SIG-M5 (cell line): ENCODE data around the gene CCDC126.
"Not testable (repeated sequence)": the region's sequence is repeated elsewhere in the genome, so short reads cannot be mapped to it uniquely, and the experiment has no call there.

Experiments
- DNase-seq: peaks from one replicate; lab custom pipeline; 2025; lab: John Stamatoyannopoulos, UW

The CCDC126 gene

DNA sequence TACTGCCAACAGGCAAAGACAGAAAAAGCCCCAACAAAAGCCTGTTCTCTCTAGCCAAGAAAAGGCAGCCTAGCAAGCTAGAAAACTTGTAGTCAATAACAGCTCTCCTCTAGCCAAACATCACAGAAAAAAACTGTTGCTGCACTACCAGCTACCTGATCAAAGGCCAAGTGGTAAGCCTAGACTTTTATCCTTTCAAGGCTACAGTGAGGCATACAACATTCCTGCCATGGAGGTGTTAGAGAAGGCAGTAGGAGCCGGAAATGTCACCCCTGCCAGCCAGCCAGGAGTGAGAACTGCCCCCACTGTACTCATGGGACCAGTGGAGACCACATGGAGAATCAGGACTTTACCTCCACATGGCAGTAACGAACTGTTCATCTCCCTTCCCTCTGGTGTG is 31.2 kb downstream of the CCDC126 start:
- no peak for DNase-seq

DNA sequence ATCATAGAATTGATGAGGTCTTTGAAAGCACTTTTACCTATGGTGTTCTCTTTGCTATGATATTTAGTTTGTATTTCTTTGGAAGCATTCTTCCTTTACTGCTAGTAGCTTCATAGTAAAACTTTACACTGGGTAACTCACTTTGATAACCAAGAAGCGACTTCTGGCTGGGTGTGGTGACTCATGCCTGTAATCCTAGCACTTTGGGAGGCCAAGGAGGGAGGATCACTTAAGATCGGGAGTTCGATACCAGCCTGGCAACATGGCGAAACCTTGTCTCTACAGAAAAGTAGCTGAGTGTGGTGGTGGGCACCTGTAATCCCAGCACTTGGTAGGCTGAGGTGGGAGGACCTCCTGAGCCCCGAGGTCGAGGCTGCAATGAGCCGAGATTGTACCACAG is 36.2 kb downstream of the CCDC126 start:
- DNase-seq, result no peak

DNA sequence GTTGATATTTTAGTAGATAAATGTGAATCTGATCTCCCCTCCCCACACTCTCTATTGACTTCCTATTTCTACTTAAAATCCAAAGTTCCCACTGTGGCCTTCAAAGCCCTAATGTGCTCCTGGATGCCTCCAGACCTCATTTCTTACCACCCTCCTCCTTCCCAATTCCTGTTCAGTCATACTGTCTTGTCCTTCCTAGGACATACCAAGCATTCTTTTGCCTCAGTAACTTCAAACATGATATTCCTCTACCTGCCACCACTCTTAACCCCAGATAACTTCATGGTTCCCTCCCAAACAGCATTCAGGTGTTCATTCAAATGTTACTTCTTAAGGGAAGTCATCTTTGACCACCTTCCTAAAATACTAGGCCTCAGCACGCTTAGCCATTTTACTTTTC is 48.6 kb downstream of the CCDC126 start:
- DNase-seq, result no peak

GRCh38 chr7:23653942-23654341 is 56.8 kb downstream of the CCDC126 start:
- no peak for DNase-seq

- DNase-seq, result no peak
Measured at GRCh38 chr7:23654508-23654907, 57.3 kb downstream of the CCDC126 start.

- DNase-seq, result no peak
Measured at GRCh38 chr7:23655433-23655832, 58.3 kb downstream of the CCDC126 start.

DNA sequence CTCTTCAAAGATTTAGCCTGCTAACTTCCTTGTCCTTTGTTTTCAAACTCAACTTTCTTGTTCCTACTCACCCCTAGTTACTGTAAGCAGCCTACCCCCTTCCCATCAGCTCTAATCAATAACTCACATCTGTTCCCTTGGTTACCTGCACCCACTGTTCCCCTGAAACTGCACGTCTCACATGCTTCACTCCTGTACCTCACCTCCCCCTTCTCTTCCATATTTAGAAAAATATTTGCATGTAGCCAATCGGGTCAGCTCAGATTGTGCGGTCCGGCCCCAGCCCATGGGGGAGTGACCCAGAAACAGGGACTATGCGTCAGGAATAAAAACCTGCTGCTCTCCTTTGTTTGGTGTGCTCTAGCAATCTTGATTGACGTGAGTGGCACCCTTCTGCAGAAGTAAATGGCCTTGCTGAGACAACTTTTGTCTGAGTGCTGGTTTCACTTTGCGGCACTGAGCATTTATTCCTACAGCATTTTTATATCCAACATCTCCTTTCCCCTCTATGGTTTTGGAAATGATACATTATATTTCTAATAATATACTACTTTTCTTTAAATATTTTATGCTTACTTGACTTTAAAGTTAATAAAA is 61.7 kb downstream of the CCDC126 start:
- DNase-seq, result no peak

GRCh38 chr7:23661385-23661784 is 64.2 kb downstream of the CCDC126 start:
- DNase-seq, result no peak

DNA sequence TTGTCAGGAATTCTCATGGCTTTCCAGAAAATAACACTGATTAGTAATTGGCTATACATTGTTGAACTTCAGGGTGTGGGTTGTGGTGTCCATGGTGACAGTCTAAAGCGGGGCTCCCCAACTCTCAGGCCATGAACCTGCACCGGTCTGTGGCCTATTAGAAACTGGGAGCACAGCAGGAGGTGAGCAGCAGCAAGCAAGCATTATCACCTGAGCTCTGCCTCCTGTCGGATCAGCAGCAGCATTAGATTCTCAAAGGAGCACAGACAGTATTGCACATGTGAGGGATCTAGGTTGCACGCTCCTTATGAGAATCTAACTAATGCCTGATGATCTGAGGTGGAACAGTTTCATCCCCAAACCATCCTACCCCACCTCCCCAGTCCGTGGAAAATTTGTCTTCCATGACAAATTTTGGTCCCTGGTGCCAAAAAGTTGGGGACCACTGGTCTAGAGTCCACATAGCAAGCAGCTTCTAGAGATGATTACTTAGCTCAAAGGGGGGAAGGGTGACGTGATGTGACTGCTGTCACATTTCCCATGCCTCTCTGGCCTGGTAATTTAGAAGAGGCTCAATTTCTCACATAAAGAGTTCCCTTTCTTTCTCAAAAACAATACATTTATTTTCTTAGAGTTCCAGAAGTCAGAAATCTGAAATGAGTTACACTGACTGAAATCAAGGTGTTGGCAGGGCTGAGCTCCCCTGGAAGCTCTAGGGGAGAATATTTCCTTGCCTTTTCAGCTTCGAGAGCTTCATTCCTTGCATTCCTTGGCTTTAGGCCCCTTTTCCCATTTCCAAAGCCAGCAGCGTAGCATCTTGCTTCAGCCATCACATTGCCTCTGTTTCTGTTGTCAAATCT is 65.2 kb downstream of the CCDC126 start:
- DNase-seq, result no peak

GRCh38 chr7:23662984-23663313 is 65.8 kb downstream of the CCDC126 start:
- no peak for DNase-seq

- DNase-seq, result no peak
Measured at GRCh38 chr7:23664122-23664521, 66.9 kb downstream of the CCDC126 start.

DNA sequence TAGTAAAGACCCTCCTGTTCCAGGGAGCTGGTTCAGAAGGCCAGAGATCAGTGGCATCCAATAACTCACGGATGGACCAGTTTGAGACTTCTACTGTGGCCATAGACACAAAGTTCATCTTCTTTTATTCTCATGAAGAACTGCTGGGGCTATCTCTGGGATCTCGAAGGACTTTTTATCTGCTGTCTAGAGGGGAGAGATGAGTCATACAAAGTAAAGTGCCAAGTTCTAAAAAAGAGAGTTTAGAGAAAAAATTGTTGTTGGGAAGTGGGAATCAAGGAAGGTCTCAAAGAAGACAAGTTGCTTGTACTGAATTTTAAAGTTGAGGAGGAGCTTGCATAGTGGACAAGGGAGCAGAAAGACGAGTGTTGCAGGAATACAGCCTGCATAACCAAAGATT is 74.9 kb downstream of the CCDC126 start:
- DNase-seq, result no peak

DNA sequence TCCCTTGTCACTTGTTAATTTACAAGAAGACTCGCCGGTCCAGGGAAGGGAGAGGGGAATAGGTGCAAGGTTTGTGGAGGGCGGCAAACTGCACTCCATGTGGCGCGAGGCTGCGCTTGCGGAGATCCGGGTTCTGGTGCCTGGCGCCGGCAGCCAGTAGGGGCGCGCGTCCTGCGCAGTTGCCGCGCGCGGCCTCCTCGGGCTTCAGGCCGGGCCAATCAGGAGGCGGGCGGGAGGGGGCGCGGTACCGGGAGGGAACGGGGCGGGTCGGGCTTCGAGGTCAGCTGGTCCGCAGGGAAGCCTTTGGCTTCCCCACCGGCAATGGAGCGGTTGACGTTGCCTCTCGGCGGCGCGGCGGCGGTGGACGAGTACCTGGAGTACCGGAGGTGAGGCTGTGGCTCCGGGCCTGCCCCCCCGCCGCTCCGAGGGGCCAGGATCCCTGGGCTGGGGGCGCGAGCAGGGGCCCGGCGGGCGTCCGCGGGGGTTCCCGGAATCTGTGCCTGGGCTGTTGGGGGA is 82.8 kb downstream of the CCDC126 start, which contains the start of gene FAM221A:
Gene FAM221A (plus strand): TSS at position 302 of the 516 bp plus-strand sequence. CDS start 20 bp downstream, at position 322.
- DNase-seq, result no peak

GRCh38 chr7:23680414-23681405 is 83.5 kb downstream of the CCDC126 start:
- DNase-seq, result no peak

DNA sequence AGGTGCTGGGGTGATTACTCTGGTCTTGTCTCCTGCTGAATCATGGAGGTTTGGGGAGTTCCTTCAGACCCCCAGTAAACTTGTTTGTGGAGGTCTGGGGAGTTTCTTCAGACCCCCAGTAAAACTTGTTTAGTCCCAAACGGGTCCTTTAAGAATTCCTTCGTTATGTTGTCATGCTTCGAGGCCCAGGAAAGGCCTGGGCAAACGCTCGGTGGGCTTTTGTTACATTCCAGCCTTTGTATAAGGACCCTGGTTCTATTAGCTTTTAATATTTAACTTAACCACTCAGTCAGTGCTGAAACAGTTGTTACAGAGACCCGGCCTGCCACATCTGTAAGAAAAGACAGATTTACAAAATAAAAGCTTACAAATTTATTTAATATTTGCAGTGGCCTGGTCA is 86.9 kb downstream of the CCDC126 start:
- not testable (repeated sequence) for DNase-seq

DNA sequence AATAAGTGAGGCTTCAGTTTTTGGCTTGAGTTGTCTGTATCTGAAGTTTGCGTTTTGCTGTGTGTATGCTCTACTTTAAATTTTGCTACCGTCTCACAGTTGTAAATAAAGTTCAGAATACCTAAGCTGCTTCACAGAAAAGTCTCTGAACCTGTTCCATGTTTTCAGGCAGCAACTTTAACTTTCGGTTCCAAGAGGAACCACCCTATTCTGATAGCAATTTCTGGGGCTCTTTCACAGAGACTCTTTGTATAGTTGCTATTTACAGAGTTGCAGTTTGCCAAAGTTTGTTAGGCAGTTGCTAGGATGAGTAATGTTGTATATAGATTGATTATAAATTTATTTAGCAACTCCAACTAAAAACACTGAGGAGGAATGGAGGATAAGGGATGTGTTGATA is 88.5 kb downstream of the CCDC126 start:
- DNase-seq, result no peak

DNA sequence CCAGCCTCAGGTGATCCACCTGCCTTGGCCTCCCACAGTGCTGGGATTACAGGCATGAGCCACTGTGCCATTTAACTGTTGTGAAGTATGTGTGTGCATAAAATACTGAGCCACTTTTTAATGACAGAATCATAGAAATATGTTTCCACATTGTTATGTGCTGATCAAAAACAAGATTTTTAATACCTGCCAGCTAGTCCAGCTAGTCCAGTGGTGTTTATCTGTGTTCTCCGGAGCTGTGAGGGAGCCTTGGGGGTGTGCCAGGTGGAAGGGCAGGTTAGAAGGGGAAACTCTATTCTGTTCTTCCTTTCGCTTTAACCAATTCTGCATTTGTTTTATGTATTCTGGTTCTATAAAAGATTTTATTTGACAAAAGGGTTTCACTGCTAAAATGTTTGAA is 89.8 kb downstream of the CCDC126 start:
- no peak for DNase-seq

- no peak for DNase-seq
Measured at GRCh38 chr7:23689165-23689564, 92.0 kb downstream of the CCDC126 start.

GRCh38 chr7:23691320-23691719 is 94.1 kb downstream of the CCDC126 start:
- DNase-seq, result no peak

- no peak for DNase-seq
Measured at GRCh38 chr7:23693224-23693623, 96.0 kb downstream of the CCDC126 start.
